SH-SY5Y (cell line): ENCODE results near the gene RNF44.

Experiments
- GATA2 ChIP-seq: IDR thresholded peaks from 2 replicates; pipeline ENCODE4 v1.6.1; 2011; ENCODE audit warnings: mild to moderate bottlenecking, low read depth, low read length
- GATA3 ChIP-seq: IDR thresholded peaks from 2 replicates; pipeline ENCODE4 v1.6.1; 2011; ENCODE audit warnings: low read depth, mild to moderate bottlenecking, low read length, moderate library complexity

DNA sequence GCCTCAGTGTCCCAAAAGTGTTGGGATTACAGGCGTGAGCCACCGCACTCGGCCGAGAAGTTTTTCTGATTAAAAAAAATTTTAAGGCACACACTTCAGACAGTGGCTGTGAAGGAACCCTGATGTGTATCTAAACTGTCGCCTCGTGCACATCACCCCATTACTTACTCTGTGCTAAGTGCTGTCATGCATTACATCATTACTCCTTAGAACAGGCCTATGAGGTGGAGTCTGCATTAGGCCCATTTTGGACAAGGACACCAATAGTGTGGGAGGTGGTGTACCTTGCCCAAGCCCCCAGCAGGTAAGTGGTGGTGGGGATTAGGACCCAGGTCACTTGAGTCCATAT lies 8.2 kb upstream of the RNF44 start:
- TF ChIP-seq GATA2: no peak
- no peak for TF ChIP-seq GATA3
